ENCODE results near the gene MAP7D3.

GRCh38 chrX:136192839-136193414 lies 58.3 kb downstream of the MAP7D3 start:
- TF ChIP-seq POLR2A (IDR thresholded peaks at IDR 0.05) (no peak), CTCF (IDR thresholded peaks at IDR 0.05) (no peak)

Data from suprapubic skin (tissue), 3 donors.